Thymus (tissue), 11 donors: ENCODE data around the gene DCST1. TPM values are rescaled to one million over a fixed set of nuclear protein-coding genes. Genes with fewer than 3 reads are reported as not detected.
"Not testable (repeated sequence)": the region's sequence is repeated elsewhere in the genome, so short reads cannot be mapped to it uniquely, and the experiment has no call there.

Source experiments
- DNase-seq, 9 donors: peaks; one replicate each; pipeline ENCODE4 v3.0.0-alpha.2; 2013; ENCODE audit warnings: low spot score in 9 of 9, low read depth in 6 of 9, missing footprints in 1 of 9
- H3K27ac ChIP-seq, 2 donors: one replicate each; pipeline ENCODE4 v1.5.1; 2013; ENCODE audit warnings: control low read depth in 1 of 2, low read depth in 1 of 2, low read length in 1 of 2, mild to moderate bottlenecking in 1 of 2, moderate library complexity in 1 of 2
- H3K27me3 ChIP-seq, 2 donors: one replicate each; pipeline ENCODE4 v1.5.1; 2013; ENCODE audit warnings: low read length in 1 of 2; ENCODE audit not compliant: control insufficient read depth in 2 of 2, insufficient read depth in 1 of 2
- H3K36me3 ChIP-seq, 2 donors: one replicate each; pipeline ENCODE4 v1.5.1; 2013; ENCODE audit warnings: low read length in 1 of 2, mild to moderate bottlenecking in 1 of 2, moderate library complexity in 1 of 2; ENCODE audit not compliant: control insufficient read depth in 2 of 2, insufficient read depth in 2 of 2
- H3K4me1 ChIP-seq, 2 donors: one replicate each; pipeline ENCODE4 v1.5.1; 2013; ENCODE audit warnings: low read length in 2 of 2; ENCODE audit not compliant: control insufficient read depth in 2 of 2, insufficient read depth in 2 of 2
- H3K4me3 ChIP-seq, 2 donors: one replicate each; pipeline ENCODE4 v1.5.1; 2013; ENCODE audit warnings: low read length in 2 of 2, control low read depth in 1 of 2, mild to moderate bottlenecking in 1 of 2
- H3K9me3 ChIP-seq, 2 donors: one replicate each; pipeline ENCODE4 v1.5.1; 2013; ENCODE audit warnings: low read length in 1 of 2, mild to moderate bottlenecking in 1 of 2; ENCODE audit not compliant: control insufficient read depth in 2 of 2, insufficient read depth in 1 of 2
- WGBS: extraction: QIAGEN DNeasy Blood & Tissue Kit; methylation state at CpG from one replicate; pipeline ENCODE4 v1.1.7; 2013; 5-methylcytosine and 5-hydroxymethylcytosine counted together
- polyA plus RNA-seq: library from polyadenylated mRNA; stranded (reverse); fragments of 200-250 nt; gene quantifications from one replicate; pipeline ENCODE4 v1.2.3, GENCODE V29; 2013
- total RNA-seq: library from RNA; stranded (reverse); fragments of 120-200 nt; gene quantifications from one replicate; pipeline ENCODE4 v1.2.4, GENCODE V29; 2013
- donor health status: healthy.

The DCST1 gene
- total and polyA plus RNA-seq, 2 donors, result not detected

DNA sequence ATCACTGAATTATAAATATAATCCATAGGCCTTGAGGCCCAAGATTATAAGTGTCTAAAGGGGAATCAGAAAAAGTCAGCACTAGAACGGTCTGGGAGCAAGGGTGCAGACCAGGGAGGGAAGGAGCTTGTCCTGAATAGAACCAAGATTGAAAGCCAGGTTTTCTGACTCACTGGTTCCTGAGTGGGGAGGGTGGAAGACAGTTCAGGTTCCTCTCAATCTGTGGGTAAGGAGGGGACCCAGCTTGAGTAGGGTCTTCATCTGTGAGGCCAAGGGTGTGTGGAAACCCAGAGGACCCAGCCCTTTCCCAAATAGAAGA, 39.4 kb upstream of the DCST1 start:
- Histone ChIP-seq H3K4me3 (no peak overlapping the region), H3K9me3 (peaks cover 0 to 3% of the 10 kb centered on the region in 2 donors), H3K4me1 (peaks cover 0 to 23% of the 10 kb centered on the region in 2 donors), H3K27me3 (peaks cover 25 to 55% of the 10 kb centered on the region in 2 donors), H3K27ac (no peak overlapping the region), H3K36me3 (peaks cover 6 to 11% of the 10 kb centered on the region in 2 donors)
- DNase-seq, result no peak
- 93% methylated on average over 1 of the region's 1 CpG for WGBS

DNA sequence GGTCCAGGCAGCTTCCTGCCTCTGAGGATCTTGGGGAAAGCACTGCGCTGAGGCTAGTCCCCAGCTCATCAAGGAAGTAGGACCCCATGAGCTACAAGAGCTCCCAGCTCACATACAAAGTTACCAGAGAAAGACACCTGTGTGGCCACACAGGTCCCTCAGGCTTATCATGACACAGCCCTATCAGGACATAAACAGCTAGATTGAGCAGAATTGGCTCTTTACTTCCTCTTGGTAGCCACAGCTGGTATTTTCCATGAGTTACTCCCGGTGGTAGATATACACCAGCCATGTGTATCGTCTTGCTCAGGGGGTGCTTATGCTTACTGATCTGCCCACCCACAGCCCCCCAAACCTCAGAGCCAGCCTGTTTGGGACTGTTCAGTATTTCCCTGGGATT, 39.0 kb upstream of the DCST1 start:
- peaks cover 26 to 58% of the 10 kb centered on the region in 2 donors for H3K27me3 ChIP-seq
- H3K27ac ChIP-seq, result no peak overlapping the region
- H3K4me1 ChIP-seq, result peaks cover 1 to 27% of the 10 kb centered on the region in 2 donors
- H3K36me3 ChIP-seq, result peaks cover 4 to 8% of the 10 kb centered on the region in 2 donors
- DNase-seq, result no peak
- 43% methylated on average over 3 of the region's 3 CpGs for WGBS
- H3K4me3 ChIP-seq, result no peak overlapping the region
- H3K9me3 ChIP-seq, result peaks cover 0 to 3% of the 10 kb centered on the region in 2 donors

- 73% methylated on average over 13 of the region's 13 CpGs for WGBS
- not testable (repeated sequence) for DNase-seq, H3K27ac ChIP-seq, H3K4me3 ChIP-seq, H3K36me3 ChIP-seq, H3K9me3 ChIP-seq
- H3K4me1 ChIP-seq, result peaks cover 3 to 34% of the 10 kb centered on the region in 2 donors
- peaks cover 34 to 67% of the 10 kb centered on the region in 2 donors for H3K27me3 ChIP-seq
Observed at GRCh38 chr1:154995301-154995983, 38.2 kb upstream of the DCST1 start.

DNA sequence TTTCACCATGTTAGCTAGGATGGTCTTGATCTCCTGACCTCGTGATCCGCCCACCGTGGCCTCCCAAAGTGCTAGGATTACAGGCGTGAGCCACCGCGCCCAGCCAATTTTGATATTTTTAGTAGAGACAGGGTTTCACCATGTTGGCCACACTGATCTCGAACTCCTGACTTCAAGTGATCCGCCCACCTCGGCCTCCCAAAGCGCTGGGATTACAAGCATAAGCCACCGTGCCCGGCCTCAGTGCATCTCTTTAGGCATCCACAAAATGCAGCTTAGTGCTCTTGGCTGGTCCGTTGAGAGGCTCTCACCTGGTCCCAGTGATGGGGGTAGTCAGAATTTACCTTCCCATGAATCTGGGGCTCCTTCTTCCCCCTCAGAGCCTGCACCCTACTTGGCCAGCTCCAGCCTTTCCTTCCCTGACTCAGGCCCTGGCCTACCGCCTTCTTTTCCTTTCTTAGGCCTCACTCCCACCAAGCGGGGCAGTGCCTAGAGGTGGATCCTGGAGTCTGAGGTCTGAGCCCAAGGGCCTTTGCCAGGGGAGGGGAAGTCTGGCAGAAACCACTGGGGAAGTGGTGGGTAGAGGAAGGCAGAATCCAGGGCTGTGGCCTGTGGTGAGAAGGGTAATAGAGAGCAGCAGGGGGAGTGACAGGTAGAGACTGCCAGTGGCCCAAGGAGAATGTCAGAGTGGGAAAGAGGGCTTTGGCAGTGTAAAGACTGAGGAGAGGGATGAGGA, 36.5 kb upstream of the DCST1 start:
- 72% methylated on average over 15 of the region's 15 CpGs for WGBS
- Histone ChIP-seq H3K36me3 (no peaks in the 10 kb centered on the region), H3K9me3 (peaks cover 0 to 18% of the 10 kb centered on the region in 2 donors), H3K4me1 (peaks cover 3 to 51% of the 10 kb centered on the region in 2 donors), H3K27ac (no peak overlapping the region), H3K27me3 (peaks cover 48 to 84% of the 10 kb centered on the region in 2 donors), H3K4me3 (no peak overlapping the region)
- DNase-seq, result no peak

- H3K4me1 ChIP-seq, result peaks cover 3 to 59% of the 10 kb centered on the region in 2 donors
- DNase-seq, result no peak
- H3K4me3 ChIP-seq, result no peak overlapping the region
- H3K27me3 ChIP-seq, result peaks cover 55 to 94% of the 10 kb centered on the region in 2 donors
- H3K9me3 ChIP-seq, result peaks cover 0 to 19% of the 10 kb centered on the region in 2 donors
- WGBS, result 85% methylated on average over 16 of the region's 16 CpGs
- H3K27ac ChIP-seq, result no peak overlapping the region
- H3K36me3 ChIP-seq, result no peaks in the 10 kb centered on the region
Observed at GRCh38 chr1:154998201-154998780, 35.3 kb upstream of the DCST1 start.

- 10% methylated on average over 40 of the region's 40 CpGs for WGBS
- Histone ChIP-seq H3K9me3 (peaks cover 0 to 19% of the 10 kb centered on the region in 2 donors), H3K36me3 (no peaks in the 10 kb centered on the region), H3K27me3 (peaks cover 61 to 94% of the 10 kb centered on the region in 2 donors), H3K4me3 (peak overlapping the region; percentile 10 to 27), H3K4me1 (peaks cover 3 to 66% of the 10 kb centered on the region in 2 donors), H3K27ac (peak overlapping the region in 1 of 2 donors; percentile 1)
- DNase-seq, result peak in 4 of 9 donors; percentile 74 to 89 (median 80)
Observed at GRCh38 chr1:154998818-154999570, 34.6 kb upstream of the DCST1 start.

DNA sequence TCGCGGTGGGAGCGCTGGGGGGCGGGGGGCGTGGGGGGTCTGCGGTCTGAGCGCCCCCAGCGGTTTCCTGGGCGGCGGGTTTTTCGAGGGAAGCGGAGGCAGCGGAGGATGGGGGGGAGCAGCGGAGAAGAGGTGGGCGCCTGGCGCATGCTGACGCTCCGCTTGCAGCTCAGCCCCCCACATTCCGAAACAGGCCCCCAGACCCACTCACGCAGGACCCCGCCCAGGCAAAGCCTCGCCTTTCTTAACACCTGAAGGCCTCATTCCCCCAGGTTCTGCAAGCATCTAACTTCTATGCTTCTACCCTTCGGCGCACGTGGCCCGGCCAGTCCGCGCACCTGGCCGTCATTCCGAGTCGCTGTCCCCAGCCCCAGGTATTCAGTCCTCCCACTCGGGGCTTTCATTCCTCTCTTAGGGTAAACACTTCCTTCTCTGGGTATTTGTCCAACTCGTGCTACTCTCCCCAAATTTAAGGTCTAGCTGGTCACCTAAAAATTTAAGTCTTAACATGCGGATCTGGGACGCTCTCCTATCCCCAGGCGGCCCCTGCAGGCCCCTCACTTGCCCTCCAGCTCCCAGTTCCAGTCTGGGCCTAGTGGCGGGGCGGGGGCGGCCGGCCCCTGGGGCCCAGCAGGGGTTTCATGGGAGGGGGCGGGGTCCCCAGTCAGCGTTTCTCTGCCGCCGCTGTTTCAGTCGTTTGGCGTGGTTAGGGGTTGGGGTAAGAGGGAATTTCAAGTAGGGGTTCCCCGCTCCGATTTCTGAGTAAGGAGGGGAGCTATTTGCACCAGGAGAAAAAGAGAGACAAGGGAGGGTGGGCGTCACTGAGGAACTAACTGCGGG, 33.8 kb upstream of the DCST1 start:
- peaks cover 0 to 19% of the 10 kb centered on the region in 2 donors for H3K9me3 ChIP-seq
- DNase-seq, result no peak
- WGBS, result 2% methylated on average over 50 of the region's 50 CpGs
- H3K4me1 ChIP-seq, result peaks cover 3 to 74% of the 10 kb centered on the region in 2 donors
- H3K4me3 ChIP-seq, result peak overlapping the region; percentile 26 to 48
- H3K36me3 ChIP-seq, result no peaks in the 10 kb centered on the region
- peak overlapping the region; percentile 60 to 61 for H3K27ac ChIP-seq
- H3K27me3 ChIP-seq, result peaks cover 65 to 94% of the 10 kb centered on the region in 2 donors

DNA sequence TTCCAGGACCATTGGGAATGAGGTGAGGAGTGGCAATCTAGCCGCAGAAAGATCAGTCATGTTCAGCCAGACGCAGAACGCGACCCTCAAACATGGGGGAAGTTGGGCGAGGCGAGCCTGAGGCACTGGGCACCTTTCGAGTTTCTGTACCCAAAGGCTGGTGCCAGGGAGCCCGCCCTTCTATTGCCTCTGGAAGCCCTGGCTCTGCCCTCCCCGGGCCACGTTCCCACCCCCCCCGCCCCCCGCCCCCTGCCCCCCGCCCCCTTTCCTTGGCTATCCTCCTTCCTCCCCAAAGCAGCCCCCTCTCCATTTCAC, 33.3 kb upstream of the DCST1 start:
- no peak for DNase-seq
- Histone ChIP-seq H3K9me3 (peaks cover 0 to 19% of the 10 kb centered on the region in 2 donors), H3K4me3 (peak overlapping the region; percentile 47 to 48), H3K36me3 (no peaks in the 10 kb centered on the region), H3K27me3 (peaks cover 65 to 94% of the 10 kb centered on the region in 2 donors), H3K4me1 (peaks cover 3 to 79% of the 10 kb centered on the region in 2 donors), H3K27ac (peak overlapping the region; percentile 79 to 83)
- under 1% methylated on average over 13 of the region's 13 CpGs for WGBS
